NB4 (cell line): ENCODE measurements around the gene SUSD5.

ENCODE experiments used
- MYC ChIP-seq: IDR thresholded peaks from 2 replicates; pipeline ENCODE4 v1.6.1; 2011; ENCODE audit warnings: low read depth, low read length
- POLR2A ChIP-seq: IDR thresholded peaks from 2 replicates; pipeline ENCODE4 v1.6.1; 2011; ENCODE audit warnings: mild to moderate bottlenecking; ENCODE audit not compliant: insufficient read length; ENCODE audit errors: extremely low read depth
- TF ChIP-seq, protein P1 (sequence below): IDR thresholded peaks from one replicate; pipeline ENCODE4 v1.5.1; 2012; ENCODE audit warnings: low read depth, low read length
- TF ChIP-seq, protein P2 (sequence below): IDR thresholded peaks from 2 replicates; pipeline ENCODE4 v1.6.1; 2011; ENCODE audit warnings: low read depth, low read length

DNA sequence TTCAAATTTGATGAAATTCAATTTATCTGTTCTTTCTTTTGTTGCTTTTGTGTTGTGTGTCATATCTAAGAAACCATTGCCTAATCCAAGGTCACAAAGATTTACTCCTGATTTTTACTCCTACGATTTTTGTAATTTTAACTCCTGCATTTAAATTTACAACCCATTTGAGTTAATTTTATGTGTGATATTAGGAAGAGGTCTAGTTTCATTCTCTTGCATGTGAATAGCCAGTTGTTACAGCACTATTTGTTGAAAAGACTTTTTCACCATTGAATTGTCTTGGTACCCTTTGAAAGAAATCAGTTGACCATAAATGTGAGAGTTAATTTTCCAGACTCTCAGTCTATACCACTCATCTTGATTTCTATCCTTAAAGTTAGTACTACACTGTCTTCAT, 80.9 kb downstream of the SUSD5 start:
- TF ChIP-seq, protein P1, sequence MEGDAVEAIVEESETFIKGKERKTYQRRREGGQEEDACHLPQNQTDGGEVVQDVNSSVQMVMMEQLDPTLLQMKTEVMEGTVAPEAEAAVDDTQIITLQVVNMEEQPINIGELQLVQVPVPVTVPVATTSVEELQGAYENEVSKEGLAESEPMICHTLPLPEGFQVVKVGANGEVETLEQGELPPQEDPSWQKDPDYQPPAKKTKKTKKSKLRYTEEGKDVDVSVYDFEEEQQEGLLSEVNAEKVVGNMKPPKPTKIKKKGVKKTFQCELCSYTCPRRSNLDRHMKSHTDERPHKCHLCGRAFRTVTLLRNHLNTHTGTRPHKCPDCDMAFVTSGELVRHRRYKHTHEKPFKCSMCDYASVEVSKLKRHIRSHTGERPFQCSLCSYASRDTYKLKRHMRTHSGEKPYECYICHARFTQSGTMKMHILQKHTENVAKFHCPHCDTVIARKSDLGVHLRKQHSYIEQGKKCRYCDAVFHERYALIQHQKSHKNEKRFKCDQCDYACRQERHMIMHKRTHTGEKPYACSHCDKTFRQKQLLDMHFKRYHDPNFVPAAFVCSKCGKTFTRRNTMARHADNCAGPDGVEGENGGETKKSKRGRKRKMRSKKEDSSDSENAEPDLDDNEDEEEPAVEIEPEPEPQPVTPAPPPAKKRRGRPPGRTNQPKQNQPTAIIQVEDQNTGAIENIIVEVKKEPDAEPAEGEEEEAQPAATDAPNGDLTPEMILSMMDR: no peak
- TF ChIP-seq, protein P2, sequence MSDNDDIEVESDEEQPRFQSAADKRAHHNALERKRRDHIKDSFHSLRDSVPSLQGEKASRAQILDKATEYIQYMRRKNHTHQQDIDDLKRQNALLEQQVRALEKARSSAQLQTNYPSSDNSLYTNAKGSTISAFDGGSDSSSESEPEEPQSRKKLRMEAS: no peak
- no peak for TF ChIP-seq POLR2A
- no peak for TF ChIP-seq MYC
